ENCODE results near the gene TAF6.

TAF6 gene

GRCh38 chr7:100119970-100120732 lies 993 bp upstream of the TAF6 start:
- DNase-seq, result no peak

GRCh38 chr7:100118388-100119071 lies 628 bp downstream of the TAF6 start:
- DNase-seq, result no peak

- no peak for DNase-seq
Measured at GRCh38 chr7:100115026-100115425, 4.1 kb downstream of the TAF6 start.

- no peak for DNase-seq
Measured at GRCh38 chr7:100111914-100112313, 7.2 kb downstream of the TAF6 start.

- no peak for DNase-seq
Measured at GRCh38 chr7:100111156-100111555, 8.0 kb downstream of the TAF6 start.

GRCh38 chr7:100109521-100110163 lies 9.5 kb downstream of the TAF6 start:
- no peak for DNase-seq

- no peak for DNase-seq
Measured at GRCh38 chr7:100107890-100108289, 11.3 kb downstream of the TAF6 start.

GRCh38 chr7:100107125-100107737 lies 11.9 kb downstream of the TAF6 start:
- no peak for DNase-seq

- no peak for DNase-seq
Measured at GRCh38 chr7:100106633-100107032, 12.5 kb downstream of the TAF6 start.

- no peak for DNase-seq
Measured at GRCh38 chr7:100105534-100105933, 13.6 kb downstream of the TAF6 start.

- DNase-seq, result no peak
Measured at GRCh38 chr7:100102950-100103840, 16.0 kb downstream of the TAF6 start.

- DNase-seq, result peak; percentile 98
Measured at GRCh38 chr7:100101016-100101862, 17.9 kb downstream of the TAF6 start, which contains the start of the genes AP4M1 and MCM7. Gene AP4M1 (plus strand): TSS chr7:100101643. CDS start chr7:100101715, 72 bp downstream. Gene MCM7 (minus strand): TSS chr7:100101397. CDS start chr7:100101294, 103 bp downstream.

GRCh38 chr7:100100420-100101015 lies 18.6 kb downstream of the TAF6 start:
- DNase-seq, result peak; percentile 94

- no peak for DNase-seq
Measured at GRCh38 chr7:100099452-100099851, 19.7 kb downstream of the TAF6 start.

GRCh38 chr7:100098913-100099312 lies 20.2 kb downstream of the TAF6 start:
- DNase-seq, result no peak

- no peak for DNase-seq
Measured at GRCh38 chr7:100095704-100096103, 23.5 kb downstream of the TAF6 start.

- DNase-seq, result no peak
Measured at GRCh38 chr7:100095289-100095688, 23.9 kb downstream of the TAF6 start.

GRCh38 chr7:100093925-100094486 lies 25.2 kb downstream of the TAF6 start:
- DNase-seq, result no peak

- no peak for DNase-seq
Measured at GRCh38 chr7:100093498-100093897, 25.7 kb downstream of the TAF6 start.

- DNase-seq, result no peak
Measured at GRCh38 chr7:100093054-100093453, 26.1 kb downstream of the TAF6 start.
